GM21390 (cell line): ENCODE results near the gene TTC17.
A peak's percentile ranks its signal among the peaks of the same experiment; 100 is the strongest.
"Not testable (repeated sequence)": the region's sequence is repeated elsewhere in the genome, so short reads cannot be mapped to it uniquely, and the experiment has no call there.

Experiments
- ATAC-seq: cut with Tn5 transposase; IDR thresholded peaks from one replicate; pipeline ENCODE4 v1.9.1; 2021; ENCODE audit not compliant: unreplicated experiment

TTC17 gene

DNA sequence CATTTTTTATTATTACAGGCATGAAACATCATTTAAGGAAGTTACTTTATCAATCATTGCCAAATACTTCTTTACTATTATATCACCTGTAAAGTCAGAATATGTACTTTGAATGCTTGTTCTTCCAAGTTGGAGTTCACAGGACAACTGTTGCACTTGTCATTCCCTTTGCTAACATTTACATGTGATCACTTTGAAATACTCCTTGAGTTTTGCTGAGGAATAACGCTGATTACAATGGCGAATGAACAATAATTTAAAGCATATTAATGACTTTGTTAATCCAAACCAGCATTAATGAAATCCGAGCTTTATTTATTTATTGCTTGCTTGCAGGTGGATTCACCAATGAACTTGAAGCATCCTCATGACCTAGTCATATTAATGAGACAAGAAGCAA, 20.2 kb downstream of the TTC17 start:
- no peak for ATAC-seq

DNA sequence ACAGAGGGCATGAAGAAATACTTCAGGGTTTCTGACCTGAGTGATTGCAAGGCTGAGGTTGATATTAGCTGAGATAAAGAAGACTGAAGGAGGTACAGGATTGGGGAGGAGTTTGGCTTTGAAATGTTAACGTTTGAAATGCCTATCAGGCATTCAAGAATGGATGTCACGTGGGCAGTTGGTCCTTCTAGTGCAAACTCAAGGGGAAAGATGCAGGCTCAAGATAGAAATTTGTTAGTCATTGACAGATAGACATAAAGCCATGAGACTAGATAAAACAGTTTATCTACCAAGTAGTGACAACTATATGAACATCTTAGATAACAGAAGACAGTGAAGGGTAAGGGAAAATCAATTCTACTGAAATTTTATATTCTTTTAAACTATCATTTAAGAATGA, 23.1 kb downstream of the TTC17 start:
- no peak for ATAC-seq

DNA sequence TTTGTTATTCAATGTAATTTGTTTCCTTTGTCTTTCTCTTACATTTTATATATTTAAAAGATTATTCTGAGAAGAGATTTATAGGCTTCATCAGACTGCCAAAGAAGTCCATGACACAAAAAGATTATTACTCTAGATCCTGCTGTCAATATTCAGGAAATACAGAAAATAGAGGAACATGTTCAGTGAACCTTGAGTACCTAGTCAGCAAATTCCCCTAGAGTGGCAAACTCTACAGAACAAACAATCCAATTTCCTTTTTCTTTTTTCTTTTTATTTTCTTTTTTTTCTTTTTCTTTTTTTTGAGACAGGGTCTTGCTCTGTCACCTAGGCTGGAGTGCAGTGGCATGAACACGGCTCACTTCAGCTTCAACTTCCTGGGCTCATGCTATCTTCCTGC, 23.9 kb downstream of the TTC17 start:
- no peak for ATAC-seq

DNA sequence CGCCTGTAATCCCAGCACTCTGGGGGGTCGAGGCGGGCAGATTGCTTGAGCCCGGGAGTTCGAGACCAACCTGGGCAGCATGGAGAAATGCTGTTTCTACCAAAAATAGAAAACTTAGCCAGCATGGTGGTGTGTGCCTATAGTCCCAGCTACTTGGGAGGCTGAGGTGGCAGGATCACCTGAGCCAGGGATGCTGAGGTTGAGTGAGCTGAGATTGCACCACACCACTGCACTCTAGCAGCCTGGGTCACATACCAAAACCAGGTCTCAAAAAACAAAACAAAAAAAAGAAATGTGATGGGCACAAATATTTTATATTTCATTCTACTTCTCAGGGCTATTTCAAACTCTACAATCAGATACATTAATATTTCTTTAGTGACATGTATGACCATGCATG, 25.7 kb downstream of the TTC17 start:
- ATAC-seq = no peak

DNA sequence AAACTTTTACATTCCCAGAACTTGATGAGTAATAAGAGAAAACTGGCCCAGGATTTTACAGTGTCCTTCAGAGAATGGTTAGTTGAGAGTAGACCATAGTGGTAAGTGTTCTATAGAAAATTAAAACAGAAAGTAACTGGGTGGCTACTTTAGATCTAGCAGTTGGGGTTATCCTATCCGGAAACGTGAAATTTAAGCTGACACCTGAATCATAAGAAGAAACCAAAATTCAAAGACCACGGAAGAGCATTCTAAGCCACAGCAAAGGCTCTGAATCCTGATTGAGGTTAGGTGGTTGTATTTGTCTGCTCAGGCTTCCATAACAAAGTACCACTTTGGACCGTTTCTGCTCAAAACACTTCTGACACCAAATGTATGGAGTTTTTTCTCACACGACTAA, 34.0 kb downstream of the TTC17 start:
- ATAC-seq = no peak

DNA sequence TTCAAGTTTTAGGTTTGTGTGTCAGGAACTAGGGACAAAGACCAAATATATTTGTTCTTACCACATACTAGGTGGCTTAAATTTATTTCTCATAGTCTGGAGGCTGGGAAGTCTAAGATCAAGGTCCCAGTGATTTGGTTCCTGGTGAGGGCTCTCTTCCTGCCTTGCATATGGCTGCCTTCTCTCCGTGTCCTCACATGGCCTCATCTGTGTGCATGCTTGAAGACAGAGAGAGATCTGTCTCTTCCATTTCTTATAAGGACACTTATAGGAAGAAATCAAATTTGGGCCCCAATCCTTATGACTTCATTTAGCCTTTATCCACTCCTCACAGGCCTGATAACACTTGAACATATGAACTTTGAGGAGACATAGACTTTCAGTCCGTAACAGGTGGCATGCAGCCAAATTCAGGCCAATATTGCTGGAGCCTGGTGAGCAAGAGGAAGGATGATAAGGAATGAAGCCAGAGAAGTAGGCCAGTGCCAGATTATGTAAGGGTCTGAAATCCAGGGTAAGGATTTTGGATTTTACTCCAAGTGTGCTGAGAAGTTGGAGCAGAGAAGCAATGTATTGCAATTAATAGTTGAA, 35.1 kb downstream of the TTC17 start:
- ATAC-seq = no peak

- no peak for ATAC-seq
These were observed 37.9 kb downstream of the TTC17 start for GRCh38 chr11:43396617-43397016.

GRCh38 chr11:43397251-43397650, 38.5 kb downstream of the TTC17 start:
- ATAC-seq = no peak

- no peak for ATAC-seq
These were observed 41.4 kb downstream of the TTC17 start for GRCh38 chr11:43399983-43400630.

DNA sequence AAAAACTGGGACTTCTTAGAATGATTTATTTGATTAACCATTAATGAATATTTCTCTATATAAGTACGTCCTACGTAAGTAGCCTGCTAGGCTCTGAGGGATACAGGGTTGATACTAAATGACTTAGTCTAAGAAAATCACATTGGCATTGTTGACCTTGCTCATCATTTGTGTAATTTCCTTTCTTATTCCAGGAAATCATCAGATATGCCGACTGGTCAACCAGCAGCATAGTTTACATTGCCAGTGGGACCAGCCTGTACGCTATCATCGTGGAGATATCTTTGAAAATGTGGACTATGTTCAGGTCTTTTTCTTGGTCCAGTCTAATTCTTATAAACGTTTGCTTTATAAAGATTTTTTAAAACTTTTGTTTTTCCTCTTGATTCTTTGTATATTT, 42.5 kb downstream of the TTC17 start:
- ATAC-seq = no peak

DNA sequence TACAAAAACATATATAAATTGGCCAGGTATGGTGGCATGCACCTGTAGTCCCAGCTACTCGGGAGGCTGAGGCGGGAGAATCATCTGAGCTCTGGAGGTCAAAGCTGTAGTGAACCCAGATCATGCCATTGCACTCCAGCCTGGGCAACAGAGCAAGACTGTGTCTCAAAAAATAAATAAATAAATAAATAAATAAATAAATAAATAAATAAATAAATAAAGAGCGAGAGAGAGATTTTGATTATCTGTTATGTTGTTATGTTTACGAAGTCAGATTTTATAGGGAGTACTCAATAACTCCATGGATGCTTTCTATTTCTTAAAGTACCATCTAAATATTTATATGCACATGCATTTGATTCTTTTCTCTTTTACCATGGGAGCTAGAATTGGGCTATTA, 43.1 kb downstream of the TTC17 start:
- not testable (repeated sequence) for ATAC-seq

- ATAC-seq = no peak
These were observed 44.9 kb downstream of the TTC17 start for GRCh38 chr11:43403357-43404231.

DNA sequence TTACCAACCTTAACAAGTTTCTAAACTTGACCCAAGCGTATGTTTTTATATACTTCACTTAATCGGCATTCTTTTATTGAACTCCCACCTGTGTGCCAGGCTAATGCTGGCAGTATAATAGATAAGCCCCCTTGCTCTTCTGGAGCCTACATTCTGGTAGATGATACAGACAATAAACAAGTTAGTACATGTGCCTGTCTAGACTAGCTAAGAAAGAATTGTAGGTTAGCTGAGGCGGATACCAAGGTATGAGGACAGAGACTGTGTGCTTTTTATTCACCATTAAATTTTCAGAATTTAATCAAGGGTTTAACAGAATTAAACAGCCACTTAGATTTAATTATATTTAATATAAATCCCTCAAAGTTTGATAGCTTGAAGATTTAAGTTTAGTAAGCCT, 45.7 kb downstream of the TTC17 start:
- ATAC-seq = no peak

- ATAC-seq = no peak
These were observed 46.2 kb downstream of the TTC17 start for GRCh38 chr11:43404836-43405479.

- no peak for ATAC-seq
These were observed 49.6 kb downstream of the TTC17 start for GRCh38 chr11:43408277-43408676.

GRCh38 chr11:43410394-43410793, 51.7 kb downstream of the TTC17 start:
- ATAC-seq = no peak

DNA sequence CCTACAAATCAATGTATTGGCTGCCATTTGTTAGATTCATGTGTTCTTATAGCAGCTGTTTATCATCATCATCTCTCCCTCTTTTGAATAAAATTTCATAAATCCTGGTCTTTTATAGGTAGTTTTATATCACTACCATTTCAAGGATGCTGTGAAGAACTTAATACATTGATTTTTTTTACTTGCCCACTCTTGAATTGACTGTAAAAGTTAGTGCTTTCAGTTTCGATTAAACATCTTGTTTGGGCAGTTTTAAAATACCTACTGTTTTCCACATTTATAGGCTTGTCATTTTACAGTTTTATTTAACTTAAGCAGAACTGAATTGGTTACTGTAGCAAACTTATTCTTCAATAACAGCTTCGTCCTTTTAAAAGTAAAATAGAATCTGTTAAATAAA, 59.5 kb downstream of the TTC17 start:
- no peak for ATAC-seq

DNA sequence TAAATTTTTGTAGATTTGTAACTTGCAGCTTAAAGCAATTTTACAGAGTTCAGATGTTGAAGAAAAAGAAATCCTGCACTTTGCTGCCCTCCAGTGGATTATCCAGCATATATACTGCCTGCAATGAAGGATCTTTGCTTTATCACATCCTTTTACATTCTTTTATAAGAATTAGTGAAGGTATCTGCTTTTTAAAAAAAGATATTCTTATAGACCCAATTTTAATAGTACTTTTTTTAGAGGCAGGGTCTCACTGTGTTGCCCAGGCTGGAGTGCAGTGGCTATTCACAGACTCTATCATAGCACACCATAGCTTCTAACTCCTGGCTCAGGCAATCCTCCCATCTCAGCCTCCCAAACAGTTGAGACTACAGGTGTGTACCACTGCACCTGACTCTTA, 60.7 kb downstream of the TTC17 start:
- ATAC-seq = peak; percentile 70

- no peak for ATAC-seq
These were observed 69.3 kb downstream of the TTC17 start for GRCh38 chr11:43427971-43428370.

DNA sequence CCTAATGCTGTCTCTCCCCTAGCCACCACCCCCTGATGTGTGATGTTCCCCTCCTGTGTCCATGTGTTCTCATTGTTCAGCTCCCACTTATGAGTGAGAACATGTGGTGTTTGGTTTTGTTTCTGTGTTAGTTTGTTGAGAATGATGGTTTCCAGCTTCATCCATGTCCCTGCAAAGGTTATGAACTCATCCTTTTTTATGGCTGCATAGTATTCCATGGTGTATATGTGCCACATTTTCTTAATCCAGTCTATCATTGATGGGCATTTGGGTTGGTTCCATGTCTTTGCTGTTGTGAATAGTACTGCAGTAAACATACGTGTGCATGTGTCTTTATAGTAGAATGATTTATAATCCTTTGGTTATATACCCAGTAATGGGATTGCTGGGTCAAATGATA, 72.2 kb downstream of the TTC17 start:
- ATAC-seq = not testable (repeated sequence)

DNA sequence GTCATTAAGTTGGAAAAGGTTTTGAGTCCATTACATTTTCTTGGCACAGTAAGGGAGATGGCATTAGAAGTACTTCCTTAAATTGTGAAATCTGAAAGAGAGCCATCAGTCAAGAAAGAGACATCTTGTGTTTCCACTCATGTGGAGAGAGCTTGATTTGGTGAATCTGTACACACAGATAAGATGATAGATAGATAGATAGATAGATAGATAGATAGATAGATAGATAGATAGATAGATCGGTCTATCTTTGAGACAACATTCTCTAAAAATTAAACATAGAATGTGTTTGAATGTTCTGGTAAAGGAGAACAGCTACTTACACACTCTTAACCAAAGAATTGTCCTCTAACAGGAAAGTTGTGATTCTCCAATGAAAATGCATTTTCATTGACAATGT, 76.2 kb downstream of the TTC17 start:
- ATAC-seq = no peak

DNA sequence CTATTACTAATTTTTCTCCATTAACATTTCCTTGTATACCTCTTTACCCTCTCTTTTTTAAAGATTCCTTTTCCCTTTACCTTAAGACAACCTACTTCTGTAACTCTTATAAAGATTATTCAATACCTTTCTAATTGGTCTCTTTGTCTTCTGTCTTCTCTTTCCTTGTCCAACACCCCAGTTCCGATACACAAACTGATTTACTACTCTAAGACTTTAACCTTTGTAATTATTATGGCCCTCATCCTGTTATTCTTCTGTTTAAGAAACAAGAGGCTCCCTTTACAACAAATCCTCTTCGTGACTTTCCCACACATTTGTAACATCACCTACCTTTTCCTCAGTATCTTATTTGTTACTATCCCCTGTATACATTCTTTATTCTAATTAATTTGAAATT, 81.8 kb downstream of the TTC17 start:
- no peak for ATAC-seq
